BJ (cell line): ENCODE data around the gene PDP2. TPM values are rescaled to one million over a fixed set of nuclear protein-coding genes. Genes with fewer than 3 reads are reported as not detected.

Source experiments
- CTCF ChIA-PET: fragments of 350-600 bp; formaldehyde crosslinking; extraction: SDS; loops from one replicate; lab custom pipeline; 2021; ENCODE audit warnings: antibody characterized with exemption, inconsistent platforms; lab: Yijun Ruan, JAX
- POLR2A ChIA-PET: fragments of 300-600 bp; sonication (Branson Sonifier 250); formaldehyde crosslinking; extraction: SDS; loops from one replicate; lab custom pipeline; 2021; ENCODE audit warnings: antibody characterized with exemption; lab: Charles Lee
- DNase-seq: peaks from one replicate; pipeline ENCODE4 v3.0.0-alpha.2; 2011; ENCODE audit warnings: low read depth
- H3K27me3 ChIP-seq: 2 replicates; pipeline ENCODE4 v1.6.0; 2011; ENCODE audit warnings: low read length; ENCODE audit not compliant: control insufficient read depth, insufficient read depth
- H3K36me3 ChIP-seq: 2 replicates; pipeline ENCODE4 v1.5.1; 2011; ENCODE audit warnings: low read length; ENCODE audit not compliant: control insufficient read depth, insufficient read depth
- H3K4me3 ChIP-seq: 2 replicates; pipeline ENCODE4 v1.5.1; 2011; ENCODE audit warnings: low read depth, mild to moderate bottlenecking, control low read depth, low read length
- CTCF ChIP-seq: IDR thresholded peaks from 2 replicates; pipeline ENCODE4 v1.5.1; 2011; ENCODE audit warnings: low read depth, mild to moderate bottlenecking, control low read depth, inconsistent platforms, low read length, moderate library complexity; ENCODE audit not compliant: insufficient read depth
- polyA plus RNA-seq: library from polyadenylated mRNA; depleted of rRNA; stranded (reverse); fragments of >200 nt; gene quantifications from 2 replicates; pipeline ENCODE4 v1.2.3, GENCODE V29; 2011

Gene PDP2
- polyA plus RNA-seq, 1 experiment: 10.3 TPM

DNA sequence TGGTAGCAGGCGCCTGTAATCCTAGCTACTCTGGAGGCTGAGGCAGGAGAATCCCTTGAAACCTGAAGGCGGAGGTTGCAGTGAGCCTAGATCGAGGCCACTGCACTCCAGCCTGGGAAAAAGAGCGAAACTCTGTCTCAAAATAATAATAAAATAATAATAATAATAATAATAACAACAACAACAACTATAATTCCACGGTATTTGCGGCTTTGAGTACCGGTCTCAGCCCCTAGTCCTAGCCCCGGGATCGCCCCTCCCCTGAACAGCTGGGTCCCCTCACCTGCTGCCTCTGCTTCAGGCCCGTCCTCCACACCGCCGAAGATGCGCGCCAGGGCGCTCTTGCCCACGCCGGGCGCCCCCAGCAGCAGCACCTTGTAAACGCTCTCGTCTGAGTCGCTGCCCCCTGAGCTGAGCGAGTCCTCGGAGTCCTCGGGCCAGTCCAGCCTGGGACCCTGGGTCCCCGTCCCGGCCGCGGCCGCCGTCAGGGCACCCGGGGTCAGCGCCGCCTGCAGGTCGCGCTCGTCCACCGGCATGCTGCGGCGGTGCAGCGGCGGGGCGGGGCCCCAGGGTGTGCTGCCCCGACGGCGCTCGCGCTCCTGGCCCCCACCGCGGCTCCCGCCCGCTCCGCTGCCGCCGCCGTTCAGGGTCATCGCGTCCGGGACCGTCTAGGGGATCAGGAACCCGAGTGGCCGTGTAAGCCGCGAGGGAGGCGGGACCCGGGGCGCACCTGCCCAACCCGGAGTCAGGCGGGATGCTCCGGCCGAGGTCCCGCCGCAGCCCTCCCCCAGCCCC, 44.4 kb downstream of the PDP2 start:
- CTCF ChIA-PET: interaction anchor here (5.4 kb wide), 1 partner anchor 28 kb away, joined by 118 read pairs; no protein-coding TSS in a partner anchor
- no peak for DNase-seq
- H3K36me3 ChIP-seq: no peaks in the 10 kb centered on the region
- POLR2A ChIA-PET: no interaction called here
- peaks cover 9% of the 10 kb centered on the region for H3K27me3 ChIP-seq
- no peak for TF ChIP-seq CTCF
- H3K4me3 ChIP-seq: peak overlapping the region; percentile 45

DNA sequence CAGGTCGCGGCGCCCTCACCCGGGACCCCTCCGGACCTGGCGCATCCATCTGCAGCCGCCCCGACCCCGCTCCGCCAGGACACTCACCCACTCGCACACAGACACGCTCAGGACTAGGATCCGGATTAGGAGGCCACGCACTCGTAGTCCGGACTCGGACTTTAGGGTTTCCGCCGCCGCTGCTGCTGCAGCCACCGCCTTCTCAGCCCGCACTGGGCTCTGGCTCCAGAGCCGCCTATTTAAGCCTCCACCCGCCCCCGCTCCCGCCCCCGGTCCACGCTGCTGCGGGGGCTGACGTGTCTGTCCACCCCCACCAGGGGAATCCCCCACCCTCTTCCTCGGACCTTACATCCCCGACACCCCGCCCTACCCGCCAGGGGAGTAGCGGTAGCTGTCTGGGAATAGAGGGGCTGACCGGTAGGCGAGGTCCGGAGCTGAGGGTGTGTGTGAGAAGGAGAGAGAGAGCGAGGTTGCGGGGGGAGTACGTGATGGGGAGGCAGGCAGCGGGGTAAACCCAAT, 45.1 kb downstream of the PDP2 start, which contains the start of gene RRAD:
Gene RRAD (minus strand): TSS at position 214 of the 519 bp plus-strand sequence. CDS start 356 bp downstream, outside the sequence.
- ChIA-PET POLR2A (no interaction called here), CTCF (interaction anchor here (1.8 to 5.4 kb wide), 2 partner anchors 29 to 38 kb away, joined by 4 to 118 read pairs; no protein-coding TSS in a partner anchor)
- DNase-seq: no peak
- Histone ChIP-seq H3K27me3 (peaks cover 5% of the 10 kb centered on the region; the same call in 1 of the 2 replicates), H3K36me3 (no peaks in the 10 kb centered on the region), H3K4me3 (peak within 1 kb of the TSS; percentile 45)
- TF ChIP-seq CTCF: no peak

GRCh38 chr16:66926171-66926947, 46.0 kb downstream of the PDP2 start:
- Histone ChIP-seq H3K4me3 (no peak overlapping the region), H3K27me3 (peaks cover 2% of the 10 kb centered on the region; the same call in 1 of the 2 replicates), H3K36me3 (no peaks in the 10 kb centered on the region)
- POLR2A ChIA-PET: no interaction called here
- DNase-seq: no peak
- CTCF ChIA-PET: interaction anchor here (0.7 to 5.4 kb wide), 8 partner anchors 16 to 259 kb away, joined by 3 to 118 read pairs (median 4); no protein-coding TSS in a partner anchor
- TF ChIP-seq CTCF: no peak

DNA sequence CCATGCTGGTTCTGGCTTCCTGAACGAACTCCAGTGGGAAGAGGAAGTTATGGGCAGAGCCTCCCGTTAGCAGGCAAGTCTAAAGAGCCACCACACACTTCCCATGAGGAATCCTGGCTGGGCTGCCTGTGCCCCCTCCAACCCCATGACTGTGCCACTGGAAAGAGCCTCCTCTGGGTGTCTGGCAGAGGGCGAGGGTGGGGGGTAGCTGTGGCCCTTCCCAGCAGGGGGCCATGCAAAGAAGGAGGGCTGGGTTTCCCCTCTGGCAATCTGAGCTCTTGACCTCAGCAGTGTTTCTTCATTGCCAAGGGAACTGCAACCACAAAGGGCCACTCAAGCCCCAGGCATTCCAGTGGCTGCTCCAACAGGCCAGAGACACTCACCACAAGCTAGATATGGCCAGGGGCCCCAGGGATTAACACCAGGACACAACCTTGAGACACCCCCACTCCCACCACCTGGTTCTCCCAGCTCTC, 46.7 kb downstream of the PDP2 start:
- DNase-seq: peak; percentile 61
- Histone ChIP-seq H3K4me3 (no peak overlapping the region), H3K36me3 (no peaks in the 10 kb centered on the region), H3K27me3 (peaks cover 1% of the 10 kb centered on the region; the same call in 1 of the 2 replicates)
- POLR2A ChIA-PET: no interaction called here
- TF ChIP-seq CTCF: no peak
- CTCF ChIA-PET: interaction anchor here (0.7 to 5.4 kb wide), 10 partner anchors 11 to 258 kb away, joined by 3 to 118 read pairs (median 4); no protein-coding TSS in a partner anchor
